Mammary epithelial cell (primary cell): Measurements from ENCODE around the gene HYI.

Experiments used
- EZH2 ChIP-seq: IDR thresholded peaks from 2 replicates; pipeline ENCODE4 v1.6.1; 2012; ENCODE audit warnings: low read length, inconsistent platforms, borderline replicate concordance
- TF ChIP-seq, protein P1 (sequence below), 2 donors: IDR thresholded peaks in 1 of 2; conservative IDR thresholded peaks in 1 of 2; 2 replicates each; pipeline ENCODE4 v1.5.1; 2011 to 2012; ENCODE audit warnings: inconsistent platforms in 2 of 2, low read length in 2 of 2, mild to moderate bottlenecking in 2 of 2, control low read depth in 1 of 2, low read depth in 1 of 2; ENCODE audit not compliant: insufficient read depth in 1 of 2; ENCODE audit errors: extremely low read depth in 1 of 2

DNA sequence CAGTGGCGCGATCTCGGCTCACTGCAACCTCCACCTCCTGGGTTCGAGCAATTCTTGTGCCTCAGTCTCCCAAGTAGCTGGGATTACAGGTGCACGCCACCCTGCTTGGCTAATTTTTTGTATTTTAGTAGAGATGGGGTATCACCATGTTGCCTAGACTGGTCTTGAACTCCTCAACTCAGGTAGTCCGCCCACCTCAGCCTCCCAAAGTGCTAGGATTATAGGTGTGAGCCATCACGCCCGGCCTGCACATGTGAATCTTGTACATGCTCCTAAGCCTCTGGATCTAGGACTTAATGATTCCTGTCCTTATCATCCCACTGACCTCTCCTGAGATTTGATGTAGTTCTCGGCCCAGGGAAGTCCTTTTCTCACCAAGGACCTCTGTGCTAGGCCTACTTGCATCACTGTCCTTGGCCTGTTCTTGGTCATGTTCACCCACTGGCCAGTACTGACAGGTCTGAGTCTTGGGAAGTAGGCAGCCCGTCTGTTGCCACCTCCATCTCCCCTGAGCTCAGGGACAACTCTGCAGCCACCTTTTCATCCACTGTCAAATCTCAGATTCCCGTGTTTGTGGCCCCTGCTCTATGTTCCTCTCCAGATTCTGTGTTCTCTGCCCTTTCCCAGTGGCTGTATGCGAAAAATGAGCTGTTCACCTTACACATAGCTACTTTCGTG, 9.4 kb downstream of the HYI start:
- TF ChIP-seq, protein P1, sequence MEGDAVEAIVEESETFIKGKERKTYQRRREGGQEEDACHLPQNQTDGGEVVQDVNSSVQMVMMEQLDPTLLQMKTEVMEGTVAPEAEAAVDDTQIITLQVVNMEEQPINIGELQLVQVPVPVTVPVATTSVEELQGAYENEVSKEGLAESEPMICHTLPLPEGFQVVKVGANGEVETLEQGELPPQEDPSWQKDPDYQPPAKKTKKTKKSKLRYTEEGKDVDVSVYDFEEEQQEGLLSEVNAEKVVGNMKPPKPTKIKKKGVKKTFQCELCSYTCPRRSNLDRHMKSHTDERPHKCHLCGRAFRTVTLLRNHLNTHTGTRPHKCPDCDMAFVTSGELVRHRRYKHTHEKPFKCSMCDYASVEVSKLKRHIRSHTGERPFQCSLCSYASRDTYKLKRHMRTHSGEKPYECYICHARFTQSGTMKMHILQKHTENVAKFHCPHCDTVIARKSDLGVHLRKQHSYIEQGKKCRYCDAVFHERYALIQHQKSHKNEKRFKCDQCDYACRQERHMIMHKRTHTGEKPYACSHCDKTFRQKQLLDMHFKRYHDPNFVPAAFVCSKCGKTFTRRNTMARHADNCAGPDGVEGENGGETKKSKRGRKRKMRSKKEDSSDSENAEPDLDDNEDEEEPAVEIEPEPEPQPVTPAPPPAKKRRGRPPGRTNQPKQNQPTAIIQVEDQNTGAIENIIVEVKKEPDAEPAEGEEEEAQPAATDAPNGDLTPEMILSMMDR (conservative IDR thresholded peaks at IDR 0.05 in 1 of 2, IDR thresholded peaks at IDR 0.05 in 1 of 2; ENCODE audit: extremely low read depth in 1 of 2, insufficient read depth in 1 of 2, low read depth in 1 of 2, low read length in 2 of 2) = no peak
- TF ChIP-seq EZH2 = no peak
